HG02571 (cell line): ENCODE data around the gene SACM1L.
"Not testable (repeated sequence)": the region's sequence is repeated elsewhere in the genome, so short reads cannot be mapped to it uniquely, and the experiment has no call there.

Source experiments
- ATAC-seq: cut with Tn5 transposase; IDR thresholded peaks from one replicate; pipeline ENCODE4 v1.9.1; 2021; ENCODE audit warnings: mild to moderate bottlenecking, moderate library complexity; ENCODE audit not compliant: unreplicated experiment

The SACM1L gene

GRCh38 chr3:45666757-45667431 is 22.3 kb upstream of the SACM1L start:
- ATAC-seq: no peak

DNA sequence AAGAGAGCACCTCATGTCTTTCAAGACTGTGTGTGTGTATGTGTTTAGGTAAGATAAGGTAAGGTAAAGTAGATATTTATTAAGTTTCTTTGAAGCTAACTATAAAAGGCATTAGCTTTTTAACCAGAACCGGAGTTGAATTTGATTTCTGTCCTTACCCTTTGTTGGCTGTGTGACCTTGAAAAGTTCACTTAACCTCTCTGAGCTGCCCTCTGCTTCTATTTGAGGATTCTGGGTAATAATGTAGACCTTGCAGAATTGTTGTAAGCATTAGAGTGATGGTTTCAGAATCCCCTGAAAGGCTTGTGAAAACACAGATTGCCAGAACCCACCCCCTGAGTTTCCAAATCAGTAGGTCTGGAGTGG is 21.6 kb upstream of the SACM1L start:
- ATAC-seq: no peak

DNA sequence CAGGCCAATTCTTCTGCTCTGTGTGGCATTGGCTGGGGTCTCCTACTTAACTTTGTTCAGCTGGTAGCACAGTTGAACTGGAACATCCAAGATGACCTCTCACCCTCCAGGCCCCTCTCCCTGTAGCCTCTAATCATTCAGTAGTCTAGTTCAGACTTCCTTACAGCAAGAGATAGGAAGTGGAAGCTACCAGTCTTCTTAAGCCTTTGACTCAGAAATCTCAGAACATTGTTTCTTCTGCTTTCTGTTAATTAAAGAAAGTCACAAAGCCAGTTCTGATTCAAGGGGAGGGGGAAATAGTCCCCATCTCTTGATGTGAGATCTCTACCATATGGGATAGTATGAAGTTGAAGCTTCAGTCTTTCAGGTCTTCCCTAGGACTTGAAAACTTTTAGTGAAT is 18.8 kb upstream of the SACM1L start:
- no peak for ATAC-seq

- ATAC-seq: no peak
Observed at GRCh38 chr3:45670991-45671390, 18.2 kb upstream of the SACM1L start.

- no peak for ATAC-seq
Observed at GRCh38 chr3:45673273-45673672, 15.9 kb upstream of the SACM1L start.

GRCh38 chr3:45676325-45677032 is 12.7 kb upstream of the SACM1L start:
- no peak for ATAC-seq

GRCh38 chr3:45677033-45677446 is 12.2 kb upstream of the SACM1L start:
- no peak for ATAC-seq

GRCh38 chr3:45677841-45678240 is 11.4 kb upstream of the SACM1L start:
- no peak for ATAC-seq

DNA sequence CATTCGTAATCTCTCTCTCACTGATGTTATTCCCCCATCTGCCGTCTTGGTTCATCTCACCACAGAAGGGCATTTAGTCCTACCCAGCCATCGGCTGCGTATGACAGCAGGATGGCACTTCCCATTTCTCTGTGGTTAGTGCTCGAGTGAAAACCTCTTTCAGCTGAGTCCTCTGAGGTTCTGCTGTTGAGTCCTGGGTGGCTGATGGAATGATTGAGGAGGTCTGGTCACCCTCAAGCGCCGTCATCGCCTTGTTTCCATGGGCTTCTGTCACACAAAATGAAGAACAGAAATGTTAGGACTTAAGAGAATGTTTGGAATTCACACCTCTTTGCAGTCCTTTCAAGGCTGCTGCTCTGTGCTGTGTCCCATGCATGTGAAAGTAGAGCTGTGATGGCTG is 9.4 kb upstream of the SACM1L start:
- no peak for ATAC-seq

- ATAC-seq: no peak
Observed at GRCh38 chr3:45681221-45681620, 8.0 kb upstream of the SACM1L start.

- ATAC-seq: no peak
Observed at GRCh38 chr3:45681846-45682245, 7.3 kb upstream of the SACM1L start.

- ATAC-seq: no peak
Observed at GRCh38 chr3:45682311-45682710, 6.9 kb upstream of the SACM1L start.

- no peak for ATAC-seq
Observed at GRCh38 chr3:45682786-45683185, 6.4 kb upstream of the SACM1L start.

DNA sequence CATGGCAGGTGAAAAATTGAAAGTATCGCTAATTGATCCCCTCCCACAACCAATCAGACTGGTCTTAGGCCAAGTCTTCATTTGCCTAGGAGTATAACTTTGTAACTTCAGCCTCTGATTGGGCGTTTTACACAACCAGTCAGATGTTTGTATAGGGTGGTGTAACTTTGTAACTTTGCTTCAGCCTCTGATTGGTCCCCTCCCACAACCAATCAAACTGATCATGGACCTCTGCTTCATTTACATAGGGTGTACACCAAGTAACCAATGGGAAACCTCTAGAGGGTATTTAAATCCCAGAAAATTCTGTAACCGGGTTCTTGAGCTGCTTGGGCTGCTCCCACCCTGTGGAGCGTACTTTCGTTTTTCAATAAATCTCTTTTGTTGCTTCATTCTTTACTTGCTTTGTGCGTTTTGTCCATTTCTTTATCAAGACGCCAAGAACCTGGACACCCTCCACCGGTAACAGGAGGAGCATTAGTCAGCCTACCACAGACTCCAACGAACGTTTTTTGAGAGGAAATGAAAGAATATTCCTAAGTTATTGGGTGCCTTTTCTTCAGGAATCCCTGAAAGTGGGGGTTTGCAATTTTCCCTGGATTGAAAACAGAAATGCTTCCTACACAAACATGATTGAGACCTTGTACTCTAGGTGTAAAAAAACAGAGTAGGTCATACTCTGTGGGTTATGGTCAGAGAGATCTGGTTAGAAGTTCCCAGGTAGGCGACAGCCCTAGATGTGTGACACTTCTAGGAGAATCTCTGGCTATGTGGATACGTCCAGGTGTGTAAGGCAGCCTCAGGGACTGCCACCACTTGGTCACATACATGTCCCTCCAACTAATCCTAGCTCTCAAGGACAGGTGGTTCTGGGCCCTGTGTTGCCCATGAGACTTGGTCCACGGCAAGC is 5.5 kb upstream of the SACM1L start:
- ATAC-seq: no peak

DNA sequence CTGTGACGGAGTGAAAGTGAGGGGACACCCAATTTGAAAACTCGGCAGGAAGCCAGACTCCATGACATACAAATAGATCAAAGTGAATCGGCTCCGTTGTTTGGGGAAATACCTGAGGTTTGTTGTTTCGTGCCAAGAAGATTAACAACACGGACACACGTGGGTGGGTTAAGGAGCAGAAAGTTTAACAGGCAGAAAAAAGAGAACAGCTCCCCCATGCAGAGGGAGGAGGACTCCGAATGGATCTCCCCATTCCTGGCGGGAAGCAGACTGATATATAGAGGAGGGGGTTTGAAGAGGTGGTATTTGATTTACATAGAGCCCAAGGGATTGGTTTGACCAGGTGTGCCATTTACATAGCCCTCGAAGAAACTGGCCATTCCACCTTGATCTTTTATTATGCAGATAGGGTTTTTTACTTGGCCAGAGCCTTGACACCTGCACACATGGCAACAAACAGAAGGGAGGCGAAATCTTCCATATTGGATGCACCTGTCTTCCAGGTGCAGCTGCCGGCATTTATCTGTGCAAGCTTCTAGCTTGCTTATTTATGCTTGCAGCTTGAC is 4.8 kb upstream of the SACM1L start:
- no peak for ATAC-seq

- not testable (repeated sequence) for ATAC-seq
Observed at GRCh38 chr3:45685722-45686121, 3.5 kb upstream of the SACM1L start.

- no peak for ATAC-seq
Observed at GRCh38 chr3:45686850-45687249, 2.3 kb upstream of the SACM1L start.

DNA sequence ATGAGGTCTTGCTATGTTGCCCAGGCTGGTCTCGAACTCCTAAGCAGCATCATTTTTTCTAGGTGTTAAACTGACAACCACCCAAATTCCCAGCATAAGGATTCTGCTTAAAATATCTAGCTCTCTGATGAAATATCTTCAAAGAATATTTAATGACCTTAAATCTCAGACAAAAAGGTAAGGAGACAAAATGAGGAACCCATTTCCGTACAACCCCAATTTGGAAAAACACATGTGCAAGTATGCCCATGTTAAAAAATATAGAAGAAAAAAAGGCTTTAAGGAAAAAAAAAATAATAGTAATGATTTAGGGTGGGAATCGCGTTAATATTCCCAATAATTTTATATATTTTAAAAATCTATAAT is 1.4 kb upstream of the SACM1L start:
- ATAC-seq: no peak

GRCh38 chr3:45688194-45688881 is 858 bp upstream of the SACM1L start:
- ATAC-seq: peak; percentile 1

DNA sequence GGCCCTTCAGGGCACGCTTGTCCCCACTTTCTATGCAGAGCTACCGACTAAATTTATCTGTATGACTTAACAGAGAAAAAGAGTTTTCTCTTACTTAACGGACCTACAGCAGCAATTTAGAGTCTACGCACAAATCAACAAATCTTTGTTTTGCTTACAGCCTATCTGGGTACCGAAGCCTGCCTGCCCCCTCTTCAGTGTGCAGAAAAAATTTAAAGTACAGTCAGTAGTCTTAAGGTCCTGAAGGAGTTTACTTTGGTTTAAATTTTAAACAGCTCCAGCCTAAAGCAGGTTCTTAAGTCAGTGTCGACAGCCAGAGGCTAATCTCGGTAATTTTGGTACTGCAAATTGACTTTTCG is 570 bp downstream of the SACM1L start:
- ATAC-seq: no peak
